HG03095 (cell line): ENCODE measurements around the gene TCIRG1.

ENCODE experiments used
- ATAC-seq: cut with Tn5 transposase; IDR thresholded peaks from one replicate; pipeline ENCODE4 v1.9.1; 2021; ENCODE audit warnings: moderate library complexity; ENCODE audit not compliant: unreplicated experiment

Gene TCIRG1

DNA sequence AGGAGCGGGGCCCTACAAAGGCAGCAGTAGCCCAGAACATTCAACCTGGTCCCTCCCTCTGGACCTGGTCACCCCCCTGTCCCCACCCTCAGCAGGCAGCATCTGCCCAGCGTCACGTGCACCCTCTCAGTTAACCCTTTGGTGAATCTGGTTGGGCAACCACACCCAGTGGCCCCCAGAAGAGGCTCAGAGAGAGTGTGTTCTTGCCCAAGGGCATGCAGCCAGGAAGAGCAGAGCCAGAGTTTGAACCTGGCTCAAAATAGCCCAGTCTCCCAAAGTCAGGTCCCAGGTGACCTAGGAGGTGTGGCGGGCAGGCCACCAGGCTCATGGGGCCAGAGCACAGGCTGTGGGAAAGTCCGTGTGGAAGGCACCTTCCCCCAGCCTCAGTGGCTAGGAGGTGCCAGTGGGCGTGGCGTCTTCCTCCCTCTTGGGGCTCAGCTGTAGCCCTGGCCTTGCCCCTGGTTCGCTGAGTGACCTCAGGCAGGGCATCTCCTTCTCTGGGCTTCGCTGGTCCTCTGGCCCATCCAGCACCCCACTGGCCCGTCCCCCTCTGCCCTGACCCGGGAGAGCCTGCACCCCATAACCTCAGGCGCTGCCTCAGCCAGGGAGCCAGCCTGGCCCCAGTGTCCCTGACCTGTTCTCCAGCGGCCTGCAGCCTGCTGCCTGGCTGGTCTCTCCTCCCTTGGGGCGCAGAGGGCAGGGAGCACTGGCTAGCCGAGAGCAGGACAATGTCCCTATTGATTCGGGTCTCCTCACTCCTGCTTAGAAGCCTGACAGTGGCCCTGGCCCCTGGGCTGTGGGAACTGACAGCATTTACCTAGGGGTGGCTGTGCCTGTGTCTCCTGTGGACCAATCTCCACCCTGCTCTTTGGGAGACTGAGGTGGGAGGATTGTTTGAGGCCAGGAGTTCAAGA, 21.7 kb upstream of the TCIRG1 start:
- no peak for ATAC-seq

DNA sequence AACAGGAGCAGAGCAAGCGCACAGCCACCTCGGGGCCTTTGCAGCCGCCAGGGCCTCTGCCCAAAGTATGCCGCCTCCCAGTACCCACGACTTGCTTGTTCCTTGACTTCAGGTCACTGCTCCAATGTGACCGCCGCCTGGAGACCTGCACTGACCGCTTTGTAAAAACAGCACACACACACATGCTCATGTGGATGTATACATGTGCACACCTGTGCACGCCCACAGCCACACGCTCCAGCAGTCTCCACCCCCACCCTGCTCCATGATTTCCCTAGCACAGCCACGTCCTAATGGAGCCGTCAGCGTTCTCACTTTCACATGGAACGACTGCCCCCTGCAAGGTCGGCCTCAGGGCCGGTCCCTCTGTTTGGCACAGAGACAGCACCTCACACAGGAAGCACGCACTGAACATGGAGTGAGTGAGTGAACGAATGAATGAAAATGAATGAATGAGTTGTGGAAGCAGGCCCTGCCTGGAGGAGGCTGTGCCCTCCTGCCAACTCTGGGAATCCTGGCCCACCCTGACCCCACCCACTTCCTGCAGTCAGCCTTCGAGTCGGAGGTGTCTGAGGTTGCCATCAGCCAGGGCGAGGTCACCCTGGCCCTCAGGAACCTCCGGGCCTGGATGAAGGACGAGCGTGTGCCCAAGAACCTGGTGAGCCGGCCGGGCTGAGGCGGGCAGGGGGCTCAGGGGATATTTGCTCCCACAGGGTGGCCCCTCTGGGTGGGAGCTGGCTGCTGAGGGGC, 20.7 kb upstream of the TCIRG1 start:
- no peak for ATAC-seq

DNA sequence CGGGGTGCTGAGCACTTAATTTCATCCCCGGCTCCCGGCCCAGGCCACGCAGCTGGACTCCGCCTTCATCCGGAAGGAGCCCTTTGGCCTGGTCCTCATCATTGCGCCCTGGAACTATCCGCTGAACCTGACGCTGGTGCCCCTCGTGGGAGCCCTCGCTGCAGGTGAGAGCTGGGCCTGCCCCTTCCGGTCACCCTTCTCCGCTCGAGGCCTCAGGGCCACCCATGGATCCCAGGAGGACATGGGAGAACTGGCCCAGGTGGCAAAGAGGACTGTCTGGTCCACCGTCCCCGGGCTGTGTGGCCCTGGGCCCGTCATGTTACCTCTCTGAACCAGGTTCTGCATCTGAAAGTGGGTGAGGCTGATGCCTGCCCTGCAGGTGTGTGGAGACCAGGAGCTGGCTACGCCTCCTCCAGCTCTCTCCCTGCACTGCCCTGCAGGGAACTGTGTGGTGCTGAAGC, 20.1 kb upstream of the TCIRG1 start:
- no peak for ATAC-seq

DNA sequence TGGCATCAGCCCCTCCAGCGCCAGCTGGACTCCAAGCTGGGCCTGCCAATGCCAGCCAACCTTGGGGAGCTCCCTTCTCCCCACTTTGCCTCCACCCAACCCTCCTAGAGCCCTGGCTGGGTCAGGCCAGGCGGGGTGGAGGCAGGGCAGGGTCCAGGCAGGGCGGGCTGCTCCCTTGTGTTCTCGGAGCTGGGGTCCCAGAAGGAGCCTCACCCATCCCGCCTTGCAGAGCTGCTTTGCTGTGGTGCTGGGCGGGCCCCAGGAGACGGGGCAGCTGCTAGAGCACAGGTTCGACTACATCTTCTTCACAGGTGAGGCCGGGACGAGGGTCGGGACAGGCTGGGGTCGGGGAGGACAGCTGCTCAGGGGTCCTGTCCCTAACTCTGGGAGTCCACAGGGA, 19.3 kb upstream of the TCIRG1 start:
- no peak for ATAC-seq

DNA sequence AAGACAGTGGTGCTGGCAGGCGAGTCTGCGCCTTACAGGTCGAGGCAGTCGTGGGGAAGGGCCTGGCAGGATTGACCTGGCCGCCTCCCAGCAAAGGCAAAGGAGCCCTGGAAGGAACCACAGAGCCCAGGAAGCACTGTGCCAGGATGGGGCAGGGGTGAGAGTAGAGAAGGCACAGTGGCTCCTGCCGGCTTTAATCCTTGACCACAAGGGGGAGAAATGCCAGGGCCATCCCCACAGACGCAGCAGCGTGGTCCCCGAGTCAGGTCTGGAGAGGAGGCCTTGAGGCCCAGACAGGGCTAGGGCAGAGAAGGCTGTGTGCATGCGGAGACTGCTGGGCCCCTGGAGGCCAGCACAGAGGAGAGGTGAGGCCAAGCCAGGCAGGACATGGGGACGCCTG, 18.2 kb upstream of the TCIRG1 start:
- no peak for ATAC-seq

DNA sequence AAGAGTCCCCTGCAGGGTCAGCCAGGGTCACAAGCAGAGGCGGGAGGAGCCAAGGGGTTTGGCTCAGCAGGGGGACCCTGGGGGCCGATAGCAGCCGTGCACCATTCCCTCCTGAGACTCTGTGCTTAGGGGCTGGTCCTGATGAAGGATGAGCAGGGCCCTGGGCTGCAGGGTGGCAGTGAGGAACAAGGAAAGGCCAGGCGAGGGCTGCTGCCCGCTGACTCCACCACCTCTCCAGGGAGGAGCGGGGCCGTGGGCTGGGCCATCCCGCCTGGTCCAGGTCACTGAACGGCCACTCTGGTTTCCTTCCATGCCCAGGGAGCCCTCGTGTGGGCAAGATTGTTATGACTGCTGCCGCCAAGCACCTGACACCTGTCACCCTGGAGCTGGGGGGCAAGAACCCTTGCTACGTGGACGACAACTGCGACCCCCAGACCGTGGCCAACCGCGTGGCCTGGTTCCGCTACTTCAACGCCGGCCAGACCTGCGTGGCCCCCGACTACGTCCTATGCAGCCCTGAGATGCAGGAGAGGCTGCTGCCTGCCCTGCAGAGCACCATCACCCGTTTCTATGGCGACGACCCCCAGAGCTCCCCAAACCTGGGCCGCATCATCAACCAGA, 17.5 kb upstream of the TCIRG1 start:
- ATAC-seq, result no peak

DNA sequence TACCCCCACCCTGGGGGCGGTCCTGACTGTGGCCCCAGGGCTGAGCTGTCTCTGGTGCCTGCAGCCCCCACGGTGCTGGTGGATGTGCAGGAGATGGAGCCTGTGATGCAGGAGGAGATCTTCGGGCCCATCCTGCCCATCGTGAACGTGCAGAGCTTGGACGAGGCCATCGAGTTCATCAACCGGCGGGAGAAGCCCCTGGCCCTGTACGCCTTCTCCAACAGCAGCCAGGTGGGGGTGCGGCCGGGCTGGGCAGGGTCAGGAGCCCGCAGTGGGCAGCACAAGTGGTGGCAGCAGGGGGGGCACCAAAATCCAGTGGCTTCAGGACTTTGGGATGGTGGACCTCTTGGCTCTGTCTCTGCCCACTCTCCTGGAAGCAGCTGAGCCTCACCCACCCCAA, 16.3 kb upstream of the TCIRG1 start:
- ATAC-seq, result no peak

DNA sequence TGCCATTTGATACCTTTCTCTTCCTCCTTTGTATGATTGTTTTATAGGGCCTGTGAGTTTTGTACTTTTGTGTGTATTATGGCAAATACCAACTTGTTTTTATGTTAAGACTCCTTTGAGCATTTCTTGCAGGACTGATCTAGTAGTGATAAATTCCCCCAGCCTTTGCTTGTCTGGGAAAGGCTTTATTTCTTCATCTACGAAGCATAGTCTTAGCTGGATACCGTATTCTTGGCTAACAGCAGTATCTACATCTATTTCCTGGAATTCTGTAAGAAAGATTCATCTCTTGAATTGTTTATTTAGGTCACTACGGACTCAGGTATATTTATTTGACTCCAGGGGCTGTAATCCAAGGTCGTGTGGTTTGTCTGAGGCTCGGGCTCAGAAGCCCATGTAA, 14.3 kb upstream of the TCIRG1 start:
- no peak for ATAC-seq

DNA sequence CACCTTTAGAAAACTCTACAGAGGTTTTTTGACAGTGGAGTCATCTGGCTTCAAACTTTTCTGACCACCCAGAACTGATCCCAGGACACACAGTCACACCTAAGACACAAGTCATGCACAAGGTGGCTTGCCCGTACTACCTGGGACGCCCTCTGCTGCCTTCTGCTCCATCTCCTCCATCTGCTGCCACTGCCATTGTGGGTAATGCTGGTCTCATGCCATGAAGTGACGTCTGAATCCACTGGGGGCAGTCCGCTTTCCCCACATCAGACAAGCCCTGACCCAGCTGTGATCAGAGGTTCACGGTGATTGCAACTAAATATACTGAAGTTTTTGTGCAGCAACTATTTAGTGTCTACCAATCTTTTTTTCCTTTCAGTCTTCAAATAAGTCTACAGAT, 13.8 kb upstream of the TCIRG1 start:
- no peak for ATAC-seq

DNA sequence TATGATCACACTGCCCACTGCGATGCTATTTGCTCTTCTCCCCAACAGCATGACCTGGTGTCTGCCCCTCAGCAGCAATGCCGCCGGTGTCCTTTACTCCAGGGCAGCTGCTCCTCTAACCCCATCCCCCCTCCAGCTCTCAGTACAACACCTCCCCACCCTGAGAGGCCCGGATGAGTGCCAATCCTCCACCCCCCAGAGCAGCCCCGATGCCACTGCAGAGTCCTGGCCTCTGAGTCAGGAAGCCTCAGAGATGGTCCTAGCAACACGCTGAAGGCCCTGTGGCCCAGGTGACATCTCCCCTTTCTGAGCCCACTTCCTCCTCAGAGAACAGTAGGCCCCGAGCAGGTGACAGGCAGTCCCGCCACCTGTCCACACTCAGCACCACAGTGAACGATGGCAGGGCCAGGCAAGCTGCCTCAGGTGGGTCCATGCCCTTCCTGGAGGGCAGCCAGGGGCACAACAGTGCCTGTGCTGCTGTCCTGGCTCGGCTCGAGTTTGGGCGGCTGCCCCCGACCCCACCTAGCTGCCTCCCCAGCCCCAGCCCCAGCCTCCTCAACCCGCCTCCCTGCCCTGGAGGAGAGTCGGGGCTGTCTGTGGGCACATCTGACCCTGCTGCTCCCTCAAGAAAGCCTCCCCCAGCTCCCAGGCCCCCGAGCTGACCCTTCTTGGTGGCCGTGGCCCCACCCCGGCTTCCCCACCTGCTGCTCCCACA, 12.3 kb upstream of the TCIRG1 start:
- ATAC-seq, result no peak

DNA sequence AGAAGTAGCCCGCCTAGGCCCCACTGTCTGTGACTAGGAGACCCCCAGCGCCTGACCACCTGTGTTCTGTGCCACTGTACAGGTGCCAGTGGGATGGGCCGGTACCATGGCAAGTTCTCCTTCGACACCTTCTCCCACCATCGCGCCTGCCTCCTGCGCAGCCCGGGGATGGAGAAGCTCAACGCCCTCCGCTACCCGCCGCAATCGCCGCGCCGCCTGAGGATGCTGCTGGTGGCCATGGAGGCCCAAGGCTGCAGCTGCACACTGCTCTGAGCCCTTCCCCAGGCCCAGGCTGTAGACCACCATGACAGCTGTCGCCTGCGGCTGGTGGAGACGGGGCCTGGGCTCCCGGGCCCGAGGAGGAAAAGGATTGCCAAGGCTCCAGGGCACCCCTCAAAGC, 11.2 kb upstream of the TCIRG1 start:
- ATAC-seq, result no peak

DNA sequence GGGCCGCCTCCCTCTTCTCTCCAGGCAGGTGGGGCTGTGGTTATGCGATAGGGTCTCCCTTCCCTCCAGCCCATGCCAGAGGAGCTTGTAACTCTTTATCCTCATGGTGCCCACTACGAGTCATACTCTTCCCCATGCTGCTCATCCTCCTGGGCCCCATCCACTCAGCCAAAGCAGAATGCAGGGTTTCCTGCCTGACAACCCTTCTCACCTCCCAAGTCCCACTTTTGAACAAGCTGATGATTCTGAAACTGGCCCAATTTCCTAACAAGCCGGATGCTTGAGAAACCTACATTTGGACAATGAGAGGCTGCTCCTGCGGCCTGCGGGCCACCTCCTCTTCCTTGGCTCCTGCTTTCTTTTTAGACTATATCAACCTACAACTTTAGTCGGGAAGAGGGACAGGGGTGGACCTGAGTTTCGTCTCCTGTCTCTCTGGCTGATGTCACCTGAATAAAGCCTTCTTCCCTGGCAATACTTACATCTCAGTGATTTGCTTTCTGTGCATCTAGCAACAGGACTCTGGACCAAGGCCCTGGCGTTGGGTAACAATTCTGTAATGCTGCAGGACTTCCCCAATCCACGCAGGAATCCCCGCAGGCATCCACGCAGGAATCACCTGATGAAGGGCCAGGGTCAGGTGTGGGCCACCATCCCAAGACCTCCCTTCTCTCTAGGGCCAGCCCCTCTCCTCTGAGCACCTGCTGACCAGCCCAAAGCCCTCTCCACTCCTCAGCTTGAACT, 9.9 kb upstream of the TCIRG1 start:
- ATAC-seq, result no peak

DNA sequence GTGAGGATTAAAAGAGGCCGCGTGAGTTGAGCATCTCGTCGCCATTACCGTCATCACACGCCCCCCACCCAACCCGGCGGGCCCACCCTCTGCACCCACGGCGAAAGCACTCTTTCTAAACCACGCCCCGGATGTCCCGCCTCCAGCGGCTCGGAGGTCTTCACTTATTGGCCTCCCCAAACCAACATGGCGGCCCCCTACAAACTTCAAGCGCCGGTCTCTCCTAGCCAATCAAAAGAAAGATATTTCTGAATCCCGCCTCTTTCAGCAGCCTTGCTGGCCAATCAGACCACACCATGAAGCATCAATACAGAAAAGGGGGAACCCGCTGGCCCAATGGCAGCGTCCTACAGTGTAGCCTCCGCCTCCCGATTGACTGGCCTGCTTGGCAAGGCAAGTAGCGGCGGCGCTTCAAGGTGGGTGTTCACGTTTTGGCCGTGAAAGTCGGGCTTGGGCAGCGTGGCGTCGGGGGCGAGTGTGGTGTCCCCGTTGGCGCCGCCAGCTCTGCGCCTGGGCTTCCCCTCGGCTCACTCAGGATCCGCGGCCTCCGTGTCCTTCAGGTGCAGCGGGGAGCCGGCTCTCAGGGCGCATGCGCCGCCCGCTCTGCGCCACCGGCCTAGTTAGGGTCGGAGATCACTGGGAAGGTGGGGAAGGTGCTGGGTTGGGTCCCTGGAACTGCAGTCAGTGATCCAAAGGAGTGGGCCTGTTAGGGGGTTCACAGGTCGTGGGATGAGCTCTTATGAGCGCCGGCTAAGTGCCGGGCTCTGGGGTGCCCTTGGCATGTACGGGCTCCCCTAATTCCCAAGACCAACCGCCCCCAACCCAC, 8.3 kb upstream of the TCIRG1 start, which contains the start of gene NDUFS8:
TSS of gene NDUFS8 (plus strand) at position 364 of the 826 bp plus-strand sequence. CDS start 1,471 bp downstream, outside the sequence.
- peak; percentile 84 for ATAC-seq

DNA sequence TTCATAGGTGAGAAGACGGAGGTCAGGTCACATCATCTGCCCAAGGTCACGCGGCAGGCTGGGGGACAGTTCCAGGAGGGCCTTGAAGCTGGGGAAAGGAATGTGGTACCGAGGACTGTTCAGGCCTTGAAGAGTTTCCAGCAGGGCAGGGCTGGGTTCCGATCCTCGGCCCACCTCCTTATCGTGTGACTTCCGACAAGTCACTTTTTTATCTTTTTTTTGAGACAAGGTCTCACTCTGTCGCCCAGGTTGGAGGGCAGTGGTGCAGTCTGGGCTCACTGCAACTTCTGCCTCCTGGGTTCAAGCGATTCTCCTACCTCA, 7.7 kb upstream of the TCIRG1 start:
- ATAC-seq, result no peak

DNA sequence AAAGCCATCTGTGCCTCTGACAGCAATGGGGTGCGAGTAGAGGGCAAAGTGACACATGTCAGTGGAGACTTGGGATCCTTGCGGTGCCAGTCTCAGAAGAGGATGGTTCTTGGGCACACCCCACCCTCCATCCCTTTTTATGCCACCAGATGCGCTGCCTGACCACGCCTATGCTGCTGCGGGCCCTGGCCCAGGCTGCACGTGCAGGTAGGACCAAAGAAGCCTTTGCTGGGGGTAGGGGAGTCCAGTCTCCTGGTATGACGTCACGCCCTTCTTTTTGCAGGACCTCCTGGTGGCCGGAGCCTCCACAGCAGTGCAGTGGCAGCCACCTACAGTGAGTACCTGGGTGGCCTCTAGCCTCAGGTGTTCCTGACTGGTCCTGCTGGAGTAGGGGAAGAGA, 6.8 kb upstream of the TCIRG1 start:
- no peak for ATAC-seq

DNA sequence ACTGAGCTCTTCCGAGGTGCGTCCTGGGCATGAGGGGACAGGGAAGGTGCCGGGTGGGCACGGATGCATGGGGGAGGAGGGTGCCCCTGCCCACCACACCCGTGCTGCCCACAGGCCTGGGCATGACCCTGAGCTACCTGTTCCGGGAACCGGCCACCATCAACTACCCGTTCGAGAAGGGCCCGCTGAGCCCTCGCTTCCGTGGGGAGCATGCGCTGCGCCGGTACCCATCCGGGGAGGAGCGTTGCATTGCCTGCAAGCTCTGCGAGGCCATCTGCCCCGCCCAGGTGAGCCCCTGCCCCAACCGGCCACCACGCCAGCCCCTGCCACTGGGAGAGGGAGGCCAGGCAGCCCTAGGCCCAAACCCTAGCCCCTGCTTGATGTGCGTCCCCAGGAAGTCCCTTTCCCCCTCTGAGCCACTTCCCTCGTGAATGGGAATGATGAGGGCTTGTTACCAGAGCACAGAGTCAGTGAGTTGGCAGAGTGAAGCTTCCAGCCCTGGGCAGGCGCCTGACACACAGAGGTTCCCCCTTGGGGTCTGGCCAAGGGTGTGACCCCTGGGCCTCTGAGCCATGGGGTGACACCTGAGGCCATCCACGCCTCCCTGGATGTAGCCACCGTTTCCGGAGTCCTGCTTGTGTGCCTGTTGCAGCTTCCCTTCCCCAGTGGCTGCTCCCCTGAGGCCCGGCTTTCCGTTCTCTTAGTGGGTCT, 5.7 kb upstream of the TCIRG1 start:
- no peak for ATAC-seq

DNA sequence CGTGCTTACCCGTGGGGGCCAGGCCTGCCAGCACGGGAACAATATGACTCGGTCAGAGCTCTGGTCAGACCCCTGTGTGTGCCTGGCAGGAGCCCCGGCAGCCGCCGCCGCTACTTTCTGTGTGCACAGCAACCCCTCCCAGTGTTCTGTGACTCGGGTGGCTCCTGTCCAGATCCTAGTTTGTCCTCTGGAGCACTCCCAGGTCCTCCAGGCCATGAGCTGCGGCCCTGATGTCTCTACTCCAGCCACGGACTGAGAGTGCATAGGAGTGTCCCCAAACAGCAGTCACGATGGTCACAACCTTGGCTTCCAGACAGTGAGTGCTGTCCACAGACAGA, 5.1 kb upstream of the TCIRG1 start:
- ATAC-seq, result no peak

DNA sequence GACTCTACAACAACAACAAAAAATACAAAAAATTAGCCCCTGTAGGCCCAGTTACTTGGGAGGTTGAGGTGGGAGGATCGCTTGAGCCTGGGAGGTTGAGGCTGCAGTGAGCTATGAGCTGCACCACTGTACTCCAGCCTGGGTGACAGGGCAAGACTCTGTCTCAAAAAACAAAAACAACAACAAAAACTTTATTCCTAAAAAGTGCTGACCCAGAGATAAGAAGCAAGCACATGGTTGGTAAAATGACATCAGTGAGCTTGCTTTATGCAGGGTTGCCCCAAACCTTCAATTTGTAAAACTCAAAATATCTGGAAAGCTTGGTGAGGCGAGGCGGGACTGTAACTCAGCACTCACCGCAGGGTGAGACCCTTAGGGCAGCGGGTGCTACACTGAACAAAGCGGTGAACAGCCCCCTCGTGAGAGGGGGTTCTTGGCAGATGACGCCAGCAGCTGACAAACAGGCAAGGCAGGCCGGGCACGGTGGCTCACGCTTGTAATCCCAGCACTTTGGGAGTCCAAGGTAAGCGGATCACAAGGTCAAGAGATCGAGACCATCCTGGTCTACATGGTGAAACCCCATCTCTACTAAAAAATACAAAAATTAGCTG, 3.5 kb upstream of the TCIRG1 start:
- no peak for ATAC-seq
